Natural killer cell (primary cell): ENCODE measurements around the gene AKAP8L. TPM values are rescaled to one million over a fixed set of nuclear protein-coding genes. Genes with fewer than 3 reads are reported as not detected.

Experiments used
- ATAC-seq, 3 donors: fragments of 150-1000 bp in 2 of 3; fragments of 200-7000 bp in 1 of 3; cut with Tn5 transposase; 1 replicate in 1 of 3; 2 replicates in 2 of 3; pipeline ENCODE4 v1.10.0; 2021; ENCODE audit warnings: mild to moderate bottlenecking in 2 of 3, moderate library complexity in 2 of 3
- DNase-seq, 2 donors: peaks; one replicate each; pipeline versions ENCODE4 v3.0.0 to v3.0.0-alpha.2; 2013 to 2021; ENCODE audit warnings: mixed read lengths in 1 of 2
- H3K27ac ChIP-seq: one replicate; pipeline ENCODE4 v1.5.1; 2013; ENCODE audit warnings: mild to moderate bottlenecking, low read length
- H3K27me3 ChIP-seq: one replicate; pipeline ENCODE4 v1.6.1; 2013; ENCODE audit warnings: low read length; ENCODE audit not compliant: control insufficient read depth, insufficient read depth
- H3K36me3 ChIP-seq: one replicate; pipeline ENCODE4 v1.6.1; 2013; ENCODE audit warnings: low read length; ENCODE audit not compliant: control insufficient read depth, insufficient read depth
- H3K4me1 ChIP-seq: one replicate; pipeline ENCODE4 v1.6.1; 2013; ENCODE audit warnings: low read length; ENCODE audit not compliant: control insufficient read depth, insufficient read depth
- H3K4me3 ChIP-seq: one replicate; pipeline ENCODE4 v1.5.1; 2013; ENCODE audit warnings: low read length
- H3K9me3 ChIP-seq: one replicate; pipeline ENCODE4 v1.6.1; 2013; ENCODE audit warnings: low read length; ENCODE audit not compliant: control insufficient read depth, insufficient read depth
- H3K27ac Mint-ChIP-seq, 2 donors: one replicate each; pipeline ENCODE4 v1.8.0; 2022; ENCODE audit warnings: mild to moderate bottlenecking in 2 of 2, mixed read lengths in 2 of 2, moderate library complexity in 1 of 2
- H3K27me3 Mint-ChIP-seq, 2 donors: one replicate each; pipeline ENCODE4 v1.8.0; 2022; ENCODE audit warnings: low read depth in 2 of 2, mixed read lengths in 2 of 2
- H3K36me3 Mint-ChIP-seq: one replicate; pipeline ENCODE4 v1.8.0; 2022; ENCODE audit warnings: mixed read lengths
- H3K4me1 Mint-ChIP-seq, 2 donors: one replicate each; pipeline ENCODE4 v1.8.0; 2022; ENCODE audit warnings: mixed read lengths in 2 of 2
- H3K4me3 Mint-ChIP-seq: one replicate; pipeline ENCODE4 v1.8.0; 2022; ENCODE audit warnings: mild to moderate bottlenecking, moderate library complexity, mixed read lengths
- H3K9me3 Mint-ChIP-seq, 2 donors: one replicate each; pipeline ENCODE4 v1.8.0; 2022; ENCODE audit warnings: mixed read lengths in 2 of 2
- CTCF ChIP-seq: fragments of 200-600 bp; IDR thresholded peaks from one replicate; pipeline ENCODE4 v1.8.0; 2022; ENCODE audit warnings: antibody characterized with exemption
- WGBS: methylation state at CpG from one replicate; pipeline ENCODE4 v1.1.7; 2013; ENCODE audit warnings: missing lambda C conversion rate; ENCODE audit not compliant: insufficient coverage; 5-methylcytosine and 5-hydroxymethylcytosine counted together
- intact Hi-C: fragments of 100-400 bp; cut with micrococcal nuclease; formaldehyde crosslinking; loops from one replicate; pipeline ENCODE4 v1.14.2; 2022
- total RNA-seq, 4 donors: library from RNA; stranded (reverse); fragments of 120-200 nt in 1 of 4; gene quantifications; one replicate each; pipeline versions ENCODE4 v1.2.3 to v1.2.4, GENCODE V29; 2013 to 2022

The AKAP8L gene
- total RNA-seq, 3 donors from 2014 or later (not counting 1 experiment from before 2014, with no cell fraction given): 144 to 174 (median 173) TPM

DNA sequence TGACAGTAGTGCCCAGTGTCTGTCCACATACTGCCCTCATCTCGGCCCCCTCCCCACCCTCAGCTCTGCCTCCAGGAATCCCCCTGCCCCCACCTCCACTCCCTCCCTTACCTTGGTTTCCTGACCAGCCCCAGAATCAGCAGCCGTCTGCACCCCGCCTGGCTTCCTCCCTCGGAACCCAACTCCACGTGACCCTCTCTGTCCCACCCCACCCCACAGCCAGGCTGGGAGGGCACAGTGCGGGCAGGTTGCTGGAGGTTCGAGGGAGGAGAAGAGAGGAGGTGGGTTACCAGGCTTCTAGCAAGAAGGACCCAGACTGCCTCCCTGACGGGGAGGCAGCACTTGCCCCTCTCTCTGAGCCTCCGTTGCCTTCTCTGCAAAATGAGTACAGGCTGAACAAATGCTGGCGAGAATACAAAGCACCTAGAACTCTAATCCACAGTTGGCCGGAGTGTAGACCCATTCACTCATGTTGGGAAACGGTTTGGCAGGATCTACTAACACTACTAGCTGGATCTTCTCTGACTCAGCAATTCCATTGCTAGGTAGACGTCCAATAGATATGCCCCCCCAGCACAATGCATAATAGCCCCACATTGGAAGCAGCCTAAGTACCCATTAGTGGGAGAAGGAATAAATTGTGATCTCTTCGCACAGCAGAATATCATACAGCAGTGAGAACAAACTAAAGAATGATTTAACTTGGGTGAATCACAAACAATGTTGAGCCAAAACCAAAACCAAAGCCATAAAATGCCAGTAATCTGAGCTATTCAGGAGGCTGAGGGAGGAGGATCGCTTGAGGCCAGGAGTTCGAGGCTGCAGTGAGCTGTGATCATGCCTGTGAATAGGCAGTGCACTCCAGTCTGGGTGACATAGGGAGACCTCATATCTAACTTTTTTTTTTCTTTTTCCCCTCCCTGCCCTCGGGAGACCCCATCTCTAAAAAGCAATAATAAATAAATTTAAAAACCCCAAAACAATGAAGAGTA, 45.9 kb upstream of the AKAP8L start, which contains the start of gene RASAL3:
Gene RASAL3 (minus strand): TSS at position 151 of the 992 bp plus-strand sequence. CDS start 186 bp downstream, outside the sequence.
- Mint-ChIP-seq H3K4me3 (peak within 1 kb of the TSS; percentile 96), H3K4me1 (peaks cover 53 to 67% of the 10 kb centered on the region in 2 donors), H3K27ac (peak within 1 kb of the TSS; percentile 89 to 90), H3K36me3 (no peaks in the 10 kb centered on the region), H3K9me3 (no peaks in the 10 kb centered on the region), H3K27me3 (peaks cover 0 to 9% of the 10 kb centered on the region in 2 donors)
- peaks cover 25% of the 10 kb centered on the region for H3K36me3 ChIP-seq
- peak within 1 kb of the TSS; percentile 88 for H3K27ac ChIP-seq
- intact Hi-C loops: loop anchor here (1.0 to 10.0 kb wide), 3 partner anchors 45 to 200 kb away; no protein-coding TSS in a partner anchor
- peaks cover 81% of the 10 kb centered on the region for H3K4me1 ChIP-seq
- no peaks in the 10 kb centered on the region for H3K27me3 ChIP-seq
- peak; percentile 56 to 80 (median 68) for ATAC-seq
- 21% methylated on average over 15 of the region's 17 CpGs for WGBS
- no peaks in the 10 kb centered on the region for H3K9me3 ChIP-seq
- H3K4me3 ChIP-seq: peak within 1 kb of the TSS; percentile 85
- no peak for TF ChIP-seq CTCF
- peak in 1 of 2 donors; percentile 77 for DNase-seq

DNA sequence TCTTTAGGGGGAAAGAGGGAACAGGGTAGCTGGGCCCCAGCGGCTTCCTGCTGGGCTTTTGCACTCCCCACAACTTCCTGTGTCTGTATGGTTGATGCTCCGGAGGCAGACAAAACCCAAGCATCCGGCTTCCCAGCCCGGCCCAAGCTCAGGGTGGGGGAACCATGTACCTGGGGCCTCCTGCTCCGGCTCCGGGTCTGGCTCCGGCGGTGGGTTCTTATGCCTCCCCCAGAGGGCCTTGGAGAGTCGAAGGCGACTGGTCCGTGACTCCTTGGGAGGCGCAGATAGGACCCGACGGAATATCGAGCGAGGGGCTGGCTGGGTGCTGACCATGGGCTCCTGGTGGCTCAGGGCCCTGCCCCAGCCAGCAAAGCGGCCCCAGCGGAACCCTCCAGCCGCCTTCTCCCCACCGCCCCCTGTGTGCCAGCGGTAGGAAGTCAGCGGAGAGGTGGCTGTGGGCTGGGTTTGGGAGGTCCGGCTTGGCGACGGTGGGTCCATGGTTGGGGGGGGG, 45.1 kb upstream of the AKAP8L start:
- Histone ChIP-seq H3K4me1 (peaks cover 75% of the 10 kb centered on the region), H3K4me3 (peak overlapping the region; percentile 85), H3K36me3 (peaks cover 32% of the 10 kb centered on the region), H3K27me3 (no peaks in the 10 kb centered on the region), H3K9me3 (no peaks in the 10 kb centered on the region), H3K27ac (peak overlapping the region; percentile 88)
- Mint-ChIP-seq H3K4me1 (peaks cover 45 to 62% of the 10 kb centered on the region in 2 donors), H3K4me3 (peak overlapping the region; percentile 96), H3K27me3 (peaks cover 0 to 4% of the 10 kb centered on the region in 2 donors), H3K36me3 (no peaks in the 10 kb centered on the region), H3K9me3 (no peaks in the 10 kb centered on the region), H3K27ac (peak overlapping the region; percentile 89 to 90)
- 0% methylated on average over 17 of the region's 25 CpGs for WGBS
- no peak for TF ChIP-seq CTCF
- DNase-seq (peak; percentile 57 to 89), ATAC-seq (peak; percentile 84 to 91 (median 87))
- intact Hi-C loops: loop anchor here (1.0 to 10.0 kb wide), 3 partner anchors 45 to 199 kb away; no protein-coding TSS in a partner anchor

DNA sequence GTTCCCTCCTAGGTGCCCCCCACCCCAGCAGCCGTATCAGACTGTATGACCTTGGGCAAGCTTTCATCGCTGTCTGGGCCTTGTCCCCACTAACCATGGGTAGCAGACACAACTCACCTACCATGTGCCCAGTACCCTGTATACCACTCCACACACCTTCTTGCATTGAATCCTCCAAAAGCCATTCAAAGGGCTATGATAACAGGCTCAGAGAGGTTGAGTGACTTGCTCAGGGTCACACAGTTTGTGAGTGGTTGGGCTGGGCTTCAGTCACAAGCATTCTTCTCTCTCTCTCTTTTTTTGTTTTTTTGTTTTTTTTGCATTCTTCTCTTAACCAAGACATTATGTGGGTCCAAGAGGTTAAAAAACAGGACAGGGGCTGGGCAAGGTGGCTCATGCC, 42.9 kb upstream of the AKAP8L start:
- H3K9me3 Mint-ChIP-seq: no peaks in the 10 kb centered on the region
- H3K4me3 Mint-ChIP-seq: peak overlapping the region; percentile 96
- ATAC-seq (no peak), DNase-seq (no peak)
- no peak for TF ChIP-seq CTCF
- intact Hi-C loops: loop anchor here (5.0 to 10.0 kb wide), 2 partner anchors 51 to 197 kb away; no protein-coding TSS in a partner anchor
- peaks cover 23 to 50% of the 10 kb centered on the region in 2 donors for H3K4me1 Mint-ChIP-seq
- H3K36me3 ChIP-seq: peaks cover 45% of the 10 kb centered on the region
- WGBS: 96% methylated on average over 2 of the region's 2 CpGs
- peak overlapping the region; percentile 89 to 90 for H3K27ac Mint-ChIP-seq
- H3K9me3 ChIP-seq: no peaks in the 10 kb centered on the region
- no peaks in the 10 kb centered on the region for H3K36me3 Mint-ChIP-seq
- no peak overlapping the region for H3K4me3 ChIP-seq
- H3K27me3 Mint-ChIP-seq: no peaks in the 10 kb centered on the region
- no peak overlapping the region for H3K27ac ChIP-seq
- no peaks in the 10 kb centered on the region for H3K27me3 ChIP-seq
- H3K4me1 ChIP-seq: peaks cover 57% of the 10 kb centered on the region
